ENCODE measurements around the gene SLC13A2. TPM values are rescaled to one million over a fixed set of nuclear protein-coding genes. Genes with fewer than 3 reads are reported as not detected.

SLC13A2 gene
- polyA plus RNA-seq, 1 experiment, result not detected

GRCh38 chr17:28537219-28537610 is 63.8 kb downstream of the SLC13A2 start:
- no peak for TF ChIP-seq CTCF (IDR thresholded peaks at IDR 0.05; ENCODE audit: low read depth, low read length)
- Histone ChIP-seq H3K9me3 (ENCODE audit: control insufficient read depth, insufficient read depth, low read length) (no peaks in the 10 kb centered on the region; the same call in 1 of the 2 replicates), H3K27ac (ENCODE audit: low read depth, low read length) (no peak overlapping the region), H3K4me3 (ENCODE audit: low read depth, low read length) (no peak overlapping the region), H3K27me3 (ENCODE audit: control insufficient read depth, insufficient read depth, low read length) (peaks cover 25% of the 10 kb centered on the region)
- ChIA-PET CTCF (interaction anchor here (0.5 to 3.3 kb wide), 3 partner anchors 12 to 150 kb away, joined by 3 to 13 read pairs (median 3); no protein-coding TSS in a partner anchor), POLR2A (no interaction called here)
- no peak for DNase-seq (ENCODE audit: low read depth, low spot score)

GRCh38 chr17:28538296-28538895 is 65.0 kb downstream of the SLC13A2 start:
- no peak for TF ChIP-seq CTCF (IDR thresholded peaks at IDR 0.05; ENCODE audit: low read depth, low read length)
- ChIA-PET CTCF (interaction anchor here (3.3 kb wide), 1 partner anchor 44 kb away, joined by 13 read pairs; no protein-coding TSS in a partner anchor), POLR2A (no interaction called here)
- Histone ChIP-seq H3K27ac (ENCODE audit: low read depth, low read length) (no peak overlapping the region), H3K4me3 (ENCODE audit: low read depth, low read length) (no peak overlapping the region), H3K9me3 (ENCODE audit: control insufficient read depth, insufficient read depth, low read length) (no peaks in the 10 kb centered on the region; the same call in 1 of the 2 replicates), H3K27me3 (ENCODE audit: control insufficient read depth, insufficient read depth, low read length) (peaks cover 25% of the 10 kb centered on the region)
- no peak for DNase-seq (ENCODE audit: low read depth, low spot score)

DNA sequence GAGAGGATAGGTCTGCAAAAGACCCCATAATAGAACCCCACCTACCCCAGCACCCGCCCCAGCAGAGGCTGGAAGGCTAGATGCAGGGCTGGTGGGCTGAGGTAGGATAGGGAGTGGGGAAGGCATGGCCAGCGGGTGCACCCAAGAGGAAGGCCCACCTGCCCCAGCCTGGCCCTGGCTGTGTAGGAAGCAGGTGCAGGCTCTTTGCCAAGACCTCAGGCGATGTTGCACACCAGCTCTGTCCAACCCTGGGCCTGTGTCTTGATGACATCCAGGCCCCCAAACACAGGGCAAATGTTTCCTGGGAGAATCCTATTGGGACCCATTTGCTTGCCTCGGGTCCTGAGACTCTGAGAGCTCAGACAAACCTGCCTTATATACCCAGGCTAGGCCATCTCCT is 66.8 kb downstream of the SLC13A2 start:
- H3K4me3 ChIP-seq (ENCODE audit: low read depth, low read length), result no peak overlapping the region
- H3K9me3 ChIP-seq (ENCODE audit: control insufficient read depth, insufficient read depth, low read length), result no peaks in the 10 kb centered on the region; the same call in 1 of the 2 replicates
- no peak for TF ChIP-seq CTCF (IDR thresholded peaks at IDR 0.05; ENCODE audit: low read depth, low read length)
- peaks cover 22% of the 10 kb centered on the region for H3K27me3 ChIP-seq (ENCODE audit: control insufficient read depth, insufficient read depth, low read length)
- no peak overlapping the region for H3K27ac ChIP-seq (ENCODE audit: low read depth, low read length)
- POLR2A ChIA-PET, result no interaction called here
- CTCF ChIA-PET, result interaction anchor here (0.8 to 3.0 kb wide), 9 partner anchors 9 to 54 kb away, joined by 3 to 70 read pairs (median 6); no protein-coding TSS in a partner anchor
- no peak for DNase-seq (ENCODE audit: low read depth, low spot score)

- no peak for TF ChIP-seq CTCF (IDR thresholded peaks at IDR 0.05; ENCODE audit: low read depth, low read length)
Observed at GRCh38 chr17:28541439-28541838, 68.0 kb downstream of the SLC13A2 start.

DNA sequence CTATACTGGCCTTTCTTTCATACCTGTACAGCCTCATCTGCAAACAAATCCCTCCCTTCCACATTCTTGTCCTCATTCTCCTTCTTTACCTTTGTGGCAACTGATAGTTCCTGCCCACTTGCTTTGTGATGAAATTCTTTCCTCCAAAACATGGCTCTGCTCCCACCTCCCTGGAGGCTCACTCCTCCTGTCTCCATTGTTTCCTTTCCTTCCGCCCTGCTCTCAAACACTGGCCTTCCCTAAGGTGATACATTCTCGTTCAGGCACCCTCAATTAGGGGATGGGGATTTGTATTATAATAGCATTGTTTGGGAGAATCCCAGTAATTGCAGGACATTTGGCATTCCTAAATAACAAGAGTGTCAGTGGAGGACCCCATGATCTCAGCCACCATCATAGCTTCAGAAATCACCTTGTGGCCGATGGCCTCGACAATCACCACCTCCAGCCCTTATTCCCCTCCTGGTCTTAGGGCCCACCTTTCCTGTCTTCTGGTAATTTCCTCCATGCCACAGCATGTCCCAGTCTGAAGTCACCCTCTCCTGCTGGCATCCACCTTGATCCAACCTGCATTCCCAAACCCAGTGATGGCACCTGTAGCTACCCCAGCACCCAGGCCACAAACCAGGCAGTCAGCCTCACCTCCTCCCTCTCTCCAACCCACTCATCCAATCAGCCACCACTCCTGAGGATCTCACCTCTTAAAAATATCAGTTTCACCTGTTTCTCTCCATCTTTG is 71.1 kb downstream of the SLC13A2 start:
- POLR2A ChIA-PET, result no interaction called here
- TF ChIP-seq CTCF (IDR thresholded peaks at IDR 0.05; ENCODE audit: low read depth, low read length), result no peak
- Histone ChIP-seq H3K27ac (ENCODE audit: low read depth, low read length) (no peak overlapping the region), H3K9me3 (ENCODE audit: control insufficient read depth, insufficient read depth, low read length) (no peaks in the 10 kb centered on the region), H3K4me3 (ENCODE audit: low read depth, low read length) (no peak overlapping the region), H3K27me3 (ENCODE audit: control insufficient read depth, insufficient read depth, low read length) (peaks cover 3% of the 10 kb centered on the region)
- CTCF ChIA-PET, result no interaction called here
- DNase-seq (ENCODE audit: low read depth, low spot score), result no peak

More at GRCh38 chr17:28541439-28541838, 68.0 kb downstream of the SLC13A2 start:
- DNase-seq (ENCODE audit: low read depth, low spot score), result no peak
- peaks cover 19% of the 10 kb centered on the region for H3K27me3 ChIP-seq (ENCODE audit: control insufficient read depth, insufficient read depth, low read length)
- no peaks in the 10 kb centered on the region; the same call in 1 of the 2 replicates for H3K9me3 ChIP-seq (ENCODE audit: control insufficient read depth, insufficient read depth, low read length)
- ChIA-PET CTCF (interaction anchor here (0.6 to 3.0 kb wide), 17 partner anchors 8 to 195 kb away, joined by 3 to 70 read pairs (median 3); no protein-coding TSS in a partner anchor), POLR2A (no interaction called here)
- H3K4me3 ChIP-seq (ENCODE audit: low read depth, low read length), result no peak overlapping the region
- no peak overlapping the region for H3K27ac ChIP-seq (ENCODE audit: low read depth, low read length)
